ENCODE measurements around the gene ATF1.
"Not testable (repeated sequence)": the region's sequence is repeated elsewhere in the genome, so short reads cannot be mapped to it uniquely, and the experiment has no call there.

The ATF1 gene

GRCh38 chr12:50803230-50803875 is 39.5 kb downstream of the ATF1 start:
- DNase-seq (ENCODE audit: low read depth) = no peak

GRCh38 chr12:50806176-50806575 is 42.3 kb downstream of the ATF1 start:
- DNase-seq (ENCODE audit: low read depth) = no peak

GRCh38 chr12:50809131-50809530 is 45.2 kb downstream of the ATF1 start:
- DNase-seq (ENCODE audit: low read depth) = not testable (repeated sequence)

- DNase-seq (ENCODE audit: low read depth) = not testable (repeated sequence)
Measured at GRCh38 chr12:50814921-50815320, 51.0 kb downstream of the ATF1 start.

GRCh38 chr12:50820177-50820576 is 56.3 kb downstream of the ATF1 start:
- no peak for DNase-seq (ENCODE audit: low read depth)

GRCh38 chr12:50822082-50822481 is 58.2 kb downstream of the ATF1 start:
- DNase-seq (ENCODE audit: low read depth) = no peak

- DNase-seq (ENCODE audit: low read depth) = not testable (repeated sequence)
Measured at GRCh38 chr12:50823724-50824123, 59.8 kb downstream of the ATF1 start.

GRCh38 chr12:50824914-50825313 is 61.0 kb downstream of the ATF1 start:
- DNase-seq (ENCODE audit: low read depth) = no peak

GRCh38 chr12:50825372-50825838 is 61.5 kb downstream of the ATF1 start:
- DNase-seq (ENCODE audit: low read depth) = peak; percentile 61

- DNase-seq (ENCODE audit: low read depth) = no peak
Measured at GRCh38 chr12:50828121-50828520, 64.2 kb downstream of the ATF1 start.

GRCh38 chr12:50828886-50829285 is 65.0 kb downstream of the ATF1 start:
- no peak for DNase-seq (ENCODE audit: low read depth)

- not testable (repeated sequence) for DNase-seq (ENCODE audit: low read depth)
Measured at GRCh38 chr12:50833801-50834200, 69.9 kb downstream of the ATF1 start.

GRCh38 chr12:50839042-50839441 is 75.1 kb downstream of the ATF1 start:
- no peak for DNase-seq (ENCODE audit: low read depth)

- no peak for DNase-seq (ENCODE audit: low read depth)
Measured at GRCh38 chr12:50840809-50841487, 77.0 kb downstream of the ATF1 start.

GRCh38 chr12:50841716-50842531 is 78.0 kb downstream of the ATF1 start:
- DNase-seq (ENCODE audit: low read depth) = no peak

GRCh38 chr12:50842637-50843493 is 79.0 kb downstream of the ATF1 start, which contains the start of gene TMPRSS12:
Gene TMPRSS12, plus strand, starts transcription at chr12:50842926. Its CDS starts 39 bp downstream, at chr12:50842965.
- no peak for DNase-seq (ENCODE audit: low read depth)

GRCh38 chr12:50845021-50845647 is 81.2 kb downstream of the ATF1 start:
- DNase-seq (ENCODE audit: low read depth) = no peak

- DNase-seq (ENCODE audit: low read depth) = no peak
Measured at GRCh38 chr12:50848963-50849362, 85.1 kb downstream of the ATF1 start.

- DNase-seq (ENCODE audit: low read depth) = not testable (repeated sequence)
Measured at GRCh38 chr12:50855218-50855617, 91.3 kb downstream of the ATF1 start.

- DNase-seq (ENCODE audit: low read depth) = not testable (repeated sequence)
Measured at GRCh38 chr12:50855679-50856078, 91.8 kb downstream of the ATF1 start.

- no peak for DNase-seq (ENCODE audit: low read depth)
Measured at GRCh38 chr12:50859621-50860310, 95.9 kb downstream of the ATF1 start.

All from stromal cell of bone marrow (primary cell).